ENCODE data around the gene SLC15A2.
"Not testable (repeated sequence)": the region's sequence is repeated elsewhere in the genome, so short reads cannot be mapped to it uniquely, and the experiment has no call there.

The SLC15A2 gene

DNA sequence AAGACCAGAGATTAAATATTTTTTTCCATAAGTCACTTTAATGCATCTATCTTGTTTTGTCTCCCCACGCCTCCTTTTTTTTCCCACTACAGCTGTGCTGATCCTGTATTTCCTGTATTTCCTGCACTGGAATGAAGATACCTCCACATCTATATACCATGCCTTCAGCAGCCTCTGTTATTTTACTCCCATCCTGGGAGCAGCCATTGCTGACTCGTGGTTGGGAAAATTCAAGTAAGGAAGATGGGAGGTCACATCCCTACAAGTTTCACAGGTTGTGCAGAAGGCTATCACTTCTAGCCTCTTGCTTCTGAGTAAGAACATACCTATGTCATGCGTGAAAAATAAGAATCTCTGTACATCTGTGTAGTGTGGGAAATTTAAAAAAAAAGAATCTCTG, 3.1 kb downstream of the SLC15A2 start:
- no peak overlapping the region for H3K4me3 ChIP-seq (ENCODE audit: low read length)
- TF ChIP-seq ZNF274 (IDR thresholded peaks at IDR 0.05; ENCODE audit: low read depth, low read length), result no peak

- TF ChIP-seq ZNF274 (IDR thresholded peaks at IDR 0.05; ENCODE audit: low read depth, low read length), result no peak
- no peak overlapping the region for H3K4me3 ChIP-seq (ENCODE audit: low read length)
These were observed 19.2 kb downstream of the SLC15A2 start for GRCh38 chr3:121913305-121913990.

DNA sequence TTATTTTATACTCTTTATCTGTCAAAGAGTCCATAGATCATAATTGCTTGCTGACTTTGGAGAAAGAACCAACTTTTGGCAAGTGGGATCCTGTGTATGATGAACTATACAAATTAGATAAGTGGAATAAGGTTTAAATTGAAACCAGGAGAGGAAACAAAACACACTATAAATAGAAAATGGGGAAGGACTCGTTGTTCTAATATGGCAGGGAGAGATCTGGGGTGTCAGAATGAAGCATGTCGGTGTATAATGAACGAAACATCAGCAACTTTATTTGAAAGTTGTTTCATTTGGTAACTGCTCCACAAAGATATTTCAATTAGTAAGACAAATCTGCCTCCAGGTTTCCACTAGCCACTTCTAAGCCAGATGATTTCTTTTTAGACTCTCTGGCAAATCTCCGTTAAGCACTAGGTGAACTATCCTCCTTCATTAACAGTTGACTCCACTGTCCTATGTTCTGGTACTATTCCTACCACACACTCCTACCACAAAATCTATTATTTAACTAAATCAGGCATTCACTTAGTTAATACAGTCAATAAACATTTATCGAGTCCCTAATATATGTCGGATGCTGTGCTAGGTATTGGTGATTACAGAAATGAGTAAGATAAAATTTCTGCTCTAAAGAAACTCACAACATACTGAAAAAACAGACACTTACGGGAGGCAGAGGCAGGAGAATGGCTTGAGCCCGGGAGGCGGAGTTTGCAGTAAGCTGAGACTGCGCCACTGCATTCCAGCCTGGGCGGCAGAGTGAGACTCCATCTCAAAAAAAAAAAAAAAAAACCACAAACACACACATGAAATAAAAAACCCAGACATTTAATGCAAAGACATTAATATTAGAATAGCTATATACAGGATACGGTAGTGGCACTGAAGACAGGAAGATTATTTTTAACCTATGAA, 20.1 kb downstream of the SLC15A2 start:
- no peak for TF ChIP-seq ZNF274 (IDR thresholded peaks at IDR 0.05; ENCODE audit: low read depth, low read length)
- H3K4me3 ChIP-seq (ENCODE audit: low read length), result no peak overlapping the region

- TF ChIP-seq ZNF274 (IDR thresholded peaks at IDR 0.05; ENCODE audit: low read depth, low read length), result no peak
These were observed 22.0 kb downstream of the SLC15A2 start for GRCh38 chr3:121916189-121916588.

GRCh38 chr3:121918779-121919483, 24.7 kb downstream of the SLC15A2 start:
- H3K4me3 ChIP-seq (ENCODE audit: low read length), result no peak overlapping the region
- TF ChIP-seq ZNF274 (IDR thresholded peaks at IDR 0.05; ENCODE audit: low read depth, low read length), result no peak

More at GRCh38 chr3:121916189-121916588, 22.0 kb downstream of the SLC15A2 start:
- H3K4me3 ChIP-seq (ENCODE audit: low read length), result no peak overlapping the region

GRCh38 chr3:121924734-121925133, 30.5 kb downstream of the SLC15A2 start:
- TF ChIP-seq ZNF274 (IDR thresholded peaks at IDR 0.05; ENCODE audit: low read depth, low read length), result no peak

DNA sequence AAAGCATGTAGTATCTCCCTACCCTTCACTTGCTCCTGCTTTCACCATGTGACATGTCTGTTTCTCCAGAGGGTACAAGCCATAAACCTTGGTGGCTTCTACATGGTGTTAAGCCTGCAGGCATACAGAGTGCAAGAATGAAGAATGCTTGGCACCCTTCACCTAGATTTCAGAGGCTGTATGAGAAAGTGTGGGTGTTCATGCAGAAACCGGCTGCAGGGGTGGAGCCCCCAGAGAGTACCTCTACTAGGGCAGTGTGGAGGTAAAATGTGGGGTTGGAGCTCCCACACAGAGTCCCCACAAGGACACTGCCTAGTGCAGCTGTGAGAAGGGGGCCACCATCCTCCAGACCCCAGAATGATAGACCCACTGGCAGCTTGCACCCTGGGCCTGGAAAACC, 32.2 kb downstream of the SLC15A2 start:
- no peak overlapping the region for H3K4me3 ChIP-seq (ENCODE audit: low read length)
- TF ChIP-seq ZNF274 (IDR thresholded peaks at IDR 0.05; ENCODE audit: low read depth, low read length), result no peak

More at GRCh38 chr3:121924734-121925133, 30.5 kb downstream of the SLC15A2 start:
- no peak overlapping the region for H3K4me3 ChIP-seq (ENCODE audit: low read length)

DNA sequence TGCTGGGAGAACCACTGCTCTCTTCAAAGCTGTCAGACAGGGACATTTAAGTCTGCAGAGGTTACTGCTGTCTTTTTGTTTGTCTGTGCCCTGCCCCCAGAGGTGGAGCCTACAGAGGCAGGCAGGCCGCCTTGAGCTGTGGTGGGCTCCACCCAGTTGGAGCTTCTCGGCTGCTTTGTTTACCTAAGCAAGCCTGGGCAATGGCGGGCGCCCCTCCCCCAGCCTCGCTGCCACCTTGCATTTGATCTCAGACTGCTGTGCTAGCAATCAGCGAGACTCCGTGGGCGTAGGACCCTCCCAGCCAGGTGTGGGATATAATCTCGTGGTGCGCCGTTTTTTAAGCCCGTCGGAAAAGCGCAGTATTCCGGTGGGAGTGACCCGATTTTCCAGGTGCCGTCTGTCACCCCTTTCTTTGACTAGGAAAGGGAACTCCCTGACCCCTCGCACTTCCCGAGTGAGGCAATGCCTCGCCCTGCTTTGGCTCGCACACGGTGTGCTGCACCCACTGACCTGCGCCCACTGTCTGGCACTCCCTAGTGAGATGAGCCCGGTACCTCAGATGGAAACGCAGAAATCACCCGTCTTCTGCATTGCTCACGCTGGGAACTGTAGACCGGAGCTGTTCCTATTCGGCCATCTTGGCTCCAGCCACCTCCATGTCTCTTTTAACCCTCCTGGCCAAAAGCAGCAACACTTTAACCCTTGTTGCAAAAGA, 44.1 kb downstream of the SLC15A2 start:
- H3K4me3 ChIP-seq (ENCODE audit: low read length), result not testable (repeated sequence)

DNA sequence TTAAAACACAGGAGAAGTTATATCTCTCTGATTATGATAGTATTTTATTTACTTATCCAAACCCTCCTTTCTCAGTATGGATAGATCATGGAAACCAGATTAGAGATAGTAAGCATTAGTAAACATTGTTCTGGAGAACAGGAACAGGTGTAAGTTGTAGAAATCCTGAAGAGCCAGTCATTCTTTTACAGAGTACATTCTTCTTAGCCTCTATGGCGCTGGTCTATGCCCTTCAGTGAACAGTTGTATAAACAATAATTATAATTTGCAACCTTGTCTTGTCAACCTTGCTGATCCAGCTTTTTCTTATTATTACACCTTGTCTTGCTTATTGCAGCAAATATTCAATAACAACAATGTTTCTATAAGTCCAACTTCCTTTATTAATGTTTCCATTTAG, 47.4 kb downstream of the SLC15A2 start:
- no peak for TF ChIP-seq ZNF274 (IDR thresholded peaks at IDR 0.05; ENCODE audit: low read depth, low read length)
- H3K4me3 ChIP-seq (ENCODE audit: low read length), result no peak overlapping the region

DNA sequence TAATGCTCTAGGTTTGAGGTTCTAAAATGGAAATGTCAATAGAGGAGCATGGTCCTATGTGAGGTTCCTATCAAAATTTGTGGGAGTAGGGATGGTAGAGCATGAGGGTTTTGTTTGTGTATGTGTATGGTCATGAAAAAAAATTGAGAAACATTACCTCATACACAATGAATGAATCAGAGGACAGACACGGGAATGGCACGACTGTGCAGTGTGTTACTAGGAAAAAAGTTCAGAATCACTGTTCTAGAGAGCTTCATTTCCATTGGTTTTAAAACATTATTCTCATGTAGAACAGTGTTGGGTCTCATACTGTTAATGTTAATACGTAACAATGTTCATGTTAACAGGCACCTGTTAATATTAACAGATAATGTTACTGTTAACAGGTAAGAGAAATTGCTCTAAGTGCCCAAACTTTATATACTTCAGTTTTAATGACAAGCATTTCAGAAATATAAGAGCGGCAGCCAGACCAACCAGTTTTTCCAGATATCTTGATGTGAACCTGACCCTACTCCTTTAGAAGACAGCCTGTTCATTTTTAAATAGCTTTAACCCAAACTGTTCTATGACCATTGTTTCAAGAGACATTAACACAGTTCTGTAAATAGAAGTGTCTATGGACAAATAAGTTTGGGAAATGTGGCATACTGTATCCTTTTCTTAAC, 48.0 kb downstream of the SLC15A2 start:
- no peak overlapping the region for H3K4me3 ChIP-seq (ENCODE audit: low read length)
- TF ChIP-seq ZNF274 (IDR thresholded peaks at IDR 0.05; ENCODE audit: low read depth, low read length), result no peak

DNA sequence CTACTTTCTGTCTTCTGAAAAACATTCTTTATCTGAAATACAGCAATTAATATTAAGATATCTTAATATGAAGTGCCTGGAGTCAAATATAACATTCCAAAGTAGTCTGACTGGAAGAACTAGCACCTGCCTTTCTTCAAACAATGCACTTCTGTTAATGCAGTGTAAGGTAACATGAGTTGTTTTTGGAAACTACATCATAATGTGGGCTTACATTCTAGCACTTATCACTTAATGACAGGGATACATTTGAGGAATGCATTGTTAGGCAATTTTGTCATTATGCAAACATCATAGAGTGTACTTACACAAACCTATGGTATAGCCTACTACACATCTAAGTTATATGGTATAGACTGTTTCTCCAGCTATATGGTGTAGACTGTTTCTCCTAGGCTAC, 49.2 kb downstream of the SLC15A2 start:
- TF ChIP-seq ZNF274 (IDR thresholded peaks at IDR 0.05; ENCODE audit: low read depth, low read length), result no peak
- H3K4me3 ChIP-seq (ENCODE audit: low read length), result no peak overlapping the region

DNA sequence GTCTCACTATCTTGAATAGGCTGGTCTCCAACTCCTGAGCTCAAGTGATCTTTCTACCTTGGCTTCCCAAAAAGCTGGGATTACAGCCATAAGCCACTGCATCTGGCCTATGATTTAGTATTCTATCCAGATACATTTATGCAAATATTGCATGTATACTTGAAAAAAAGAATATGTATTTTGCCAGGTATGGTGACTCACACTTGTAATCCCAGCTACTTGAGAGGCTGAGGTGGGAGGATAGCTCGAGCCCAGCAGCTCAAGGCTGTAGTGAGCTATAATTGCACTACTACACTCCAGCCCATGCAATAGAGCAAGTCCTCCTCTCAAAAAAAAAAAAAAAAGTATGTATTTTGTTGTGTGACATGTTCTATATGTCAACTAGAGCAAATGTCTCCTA, 54.4 kb downstream of the SLC15A2 start:
- no peak for TF ChIP-seq ZNF274 (IDR thresholded peaks at IDR 0.05; ENCODE audit: low read depth, low read length)
- no peak overlapping the region for H3K4me3 ChIP-seq (ENCODE audit: low read length)

- H3K4me3 ChIP-seq (ENCODE audit: low read length), result no peak overlapping the region
- TF ChIP-seq ZNF274 (IDR thresholded peaks at IDR 0.05; ENCODE audit: low read depth, low read length), result no peak
These were observed 57.2 kb downstream of the SLC15A2 start for GRCh38 chr3:121951291-121951919.

All from GM08714 (cell line).